HS-5 (cell line): ENCODE results near the gene LRTM2.

ENCODE experiments used
- DNase-seq: peaks from one replicate; pipeline ENCODE4 v3.0.0-alpha.2; 2012; ENCODE audit warnings: low read depth

Gene LRTM2

GRCh38 chr12:1829306-1829900, 9.0 kb downstream of the LRTM2 start:
- DNase-seq = no peak

- DNase-seq = no peak
Measured at GRCh38 chr12:1830401-1830845, 10.1 kb downstream of the LRTM2 start.

GRCh38 chr12:1830981-1831963, 10.9 kb downstream of the LRTM2 start:
- DNase-seq = no peak

- no peak for DNase-seq
Measured at GRCh38 chr12:1832801-1833595, 12.6 kb downstream of the LRTM2 start.

GRCh38 chr12:1833596-1834028, 13.2 kb downstream of the LRTM2 start:
- DNase-seq = no peak

GRCh38 chr12:1834186-1834925, 14.0 kb downstream of the LRTM2 start:
- no peak for DNase-seq

GRCh38 chr12:1835211-1836131, 15.1 kb downstream of the LRTM2 start:
- DNase-seq = no peak

- no peak for DNase-seq
Measured at GRCh38 chr12:1836241-1836803, 16.0 kb downstream of the LRTM2 start.

- no peak for DNase-seq
Measured at GRCh38 chr12:1836854-1837421, 16.6 kb downstream of the LRTM2 start.

GRCh38 chr12:1837541-1838204, 17.3 kb downstream of the LRTM2 start:
- DNase-seq = no peak

- no peak for DNase-seq
Measured at GRCh38 chr12:1838205-1838993, 18.0 kb downstream of the LRTM2 start.

- DNase-seq = no peak
Measured at GRCh38 chr12:1838994-1839365, 18.6 kb downstream of the LRTM2 start.

- no peak for DNase-seq
Measured at GRCh38 chr12:1839464-1839863, 19.1 kb downstream of the LRTM2 start.

- DNase-seq = no peak
Measured at GRCh38 chr12:1839956-1840951, 19.9 kb downstream of the LRTM2 start.

- DNase-seq = no peak
Measured at GRCh38 chr12:1840981-1841425, 20.6 kb downstream of the LRTM2 start.

GRCh38 chr12:1841586-1842182, 21.3 kb downstream of the LRTM2 start:
- DNase-seq = no peak
